HG03575 (cell line): ENCODE measurements around the gene PAPPA2.

Source experiments
- ATAC-seq: cut with Tn5 transposase; IDR thresholded peaks from one replicate; pipeline ENCODE4 v1.9.1; 2021; ENCODE audit not compliant: unreplicated experiment, insufficient number of reproducible peaks, low FRiP score; ENCODE audit errors: extremely low read depth

PAPPA2 gene

DNA sequence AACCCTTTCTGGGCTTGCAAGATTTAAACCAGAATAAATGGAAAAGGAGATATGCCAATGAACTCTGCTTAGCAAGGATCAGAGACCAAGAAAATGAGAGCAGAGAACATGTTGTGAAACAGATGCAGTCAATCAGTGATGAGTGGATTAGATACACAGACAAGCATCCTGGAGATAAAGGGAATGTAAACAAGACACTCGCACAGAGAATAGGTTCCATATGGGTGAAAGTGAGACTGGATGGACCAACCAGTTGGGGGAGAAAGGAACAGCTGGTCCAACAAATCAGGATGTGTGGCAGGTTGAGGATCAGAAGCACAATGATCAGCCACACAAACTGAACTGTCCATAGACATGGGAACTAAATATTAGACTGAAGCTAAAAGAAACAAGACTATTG lies 363.3 kb downstream of the PAPPA2 start:
- ATAC-seq = no peak

DNA sequence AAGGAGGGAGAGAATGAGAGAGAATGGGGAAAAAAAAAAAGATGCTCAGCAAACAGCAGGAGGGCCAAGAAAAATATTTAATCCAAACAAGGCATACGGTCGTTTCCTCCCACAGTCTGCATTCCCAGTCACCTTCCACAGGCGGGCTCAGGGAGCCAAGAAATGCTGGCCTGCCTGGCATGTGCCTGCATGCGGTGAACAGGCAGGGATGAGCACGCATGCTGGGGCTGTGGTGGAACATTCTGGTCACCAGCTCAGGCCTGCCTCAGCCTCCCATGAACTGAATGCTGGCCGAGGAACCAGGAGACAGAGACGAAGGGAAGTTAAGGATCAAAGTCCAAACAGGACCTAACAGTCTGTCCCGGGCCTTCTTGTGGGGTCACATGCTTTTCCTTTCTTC lies 366.3 kb downstream of the PAPPA2 start:
- ATAC-seq = no peak

DNA sequence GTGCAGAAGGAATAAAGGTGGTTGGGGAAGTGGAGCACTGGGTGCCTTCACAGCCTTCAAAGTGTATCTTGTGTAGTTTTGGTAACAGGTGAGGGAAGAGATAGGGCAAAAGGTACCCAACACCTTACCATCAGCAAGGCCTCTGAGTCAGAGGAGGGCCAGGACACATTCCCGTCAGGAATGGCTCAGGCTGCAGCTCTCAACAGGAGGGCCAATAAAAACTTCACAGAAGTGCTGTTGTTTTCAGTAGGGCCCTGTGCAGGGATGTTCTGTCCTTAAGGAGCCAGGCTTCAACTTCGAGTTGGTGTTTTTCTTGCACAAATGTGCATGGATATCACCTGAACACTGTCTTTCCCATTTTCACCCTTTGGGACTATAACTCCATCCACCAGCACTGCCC lies 368.2 kb downstream of the PAPPA2 start:
- no peak for ATAC-seq

DNA sequence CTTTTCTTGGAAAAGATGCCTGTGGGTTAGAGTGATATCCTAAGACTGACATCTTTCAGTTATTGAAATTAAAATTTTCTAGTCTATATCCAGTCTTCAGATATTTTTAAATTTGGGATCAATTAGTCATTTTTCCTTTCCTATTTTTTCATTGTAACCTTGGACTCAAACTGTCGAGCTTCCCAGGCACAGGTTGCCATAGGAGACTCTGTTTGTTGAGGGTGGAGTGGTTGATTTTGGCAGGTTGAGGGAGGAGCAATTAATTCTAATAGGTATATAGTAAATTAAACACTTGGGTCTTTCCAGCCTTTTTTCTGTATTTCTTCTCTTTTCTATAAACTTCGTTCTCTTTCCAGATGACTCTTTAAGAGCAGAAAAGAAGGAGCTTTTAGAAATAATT lies 374.7 kb downstream of the PAPPA2 start:
- no peak for ATAC-seq

DNA sequence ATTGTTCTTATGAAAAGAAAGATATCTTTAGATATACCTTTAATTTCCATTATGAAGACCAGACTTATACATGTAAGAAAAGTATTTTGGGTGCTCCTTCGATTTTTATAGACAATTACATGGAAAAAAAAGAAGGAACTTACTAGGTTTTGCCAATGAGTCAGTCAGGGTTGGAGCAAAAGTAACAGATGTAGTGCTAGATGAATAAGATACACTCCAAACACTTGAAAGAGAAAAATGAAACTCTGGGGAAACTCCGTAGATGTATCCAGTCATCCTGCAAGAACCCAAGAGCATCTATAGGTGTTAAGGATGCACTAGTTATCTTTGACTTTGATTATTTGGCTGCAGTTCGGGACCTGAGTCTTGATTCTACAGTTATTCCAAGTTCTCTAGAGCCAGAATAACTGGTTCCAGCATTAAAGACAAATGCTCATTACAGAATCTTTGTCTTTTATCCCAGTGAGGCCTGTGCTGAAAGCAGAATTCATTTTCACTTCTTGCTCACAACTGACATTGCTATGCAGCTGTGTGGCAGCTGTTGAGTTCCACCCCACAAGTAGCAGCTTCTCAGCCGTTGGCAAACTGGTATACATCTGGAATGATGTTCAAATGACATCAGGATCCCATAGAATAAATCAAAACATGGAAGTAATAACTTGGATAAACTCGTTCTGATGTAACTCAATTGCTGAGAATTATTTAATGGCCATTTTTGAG lies 375.5 kb downstream of the PAPPA2 start:
- no peak for ATAC-seq

DNA sequence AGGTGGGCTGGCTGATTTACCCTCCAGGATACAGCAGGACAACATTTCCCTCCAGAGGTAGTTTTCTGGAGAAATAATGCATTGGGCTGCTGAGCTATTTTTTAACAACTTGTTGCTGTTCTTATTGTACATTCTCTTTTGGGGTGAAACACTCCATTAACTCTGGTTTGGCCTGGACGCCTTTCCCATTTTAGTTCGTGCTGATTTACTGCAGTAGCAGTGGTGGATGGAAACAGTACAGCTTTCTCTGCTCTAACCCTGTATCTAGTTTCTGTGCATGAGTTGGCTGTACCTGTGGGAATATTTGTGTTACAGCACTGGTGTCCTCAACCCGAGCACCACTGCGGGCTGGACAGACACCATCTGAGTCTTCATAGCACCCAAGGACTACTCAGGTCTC lies 376.2 kb downstream of the PAPPA2 start:
- ATAC-seq = no peak

DNA sequence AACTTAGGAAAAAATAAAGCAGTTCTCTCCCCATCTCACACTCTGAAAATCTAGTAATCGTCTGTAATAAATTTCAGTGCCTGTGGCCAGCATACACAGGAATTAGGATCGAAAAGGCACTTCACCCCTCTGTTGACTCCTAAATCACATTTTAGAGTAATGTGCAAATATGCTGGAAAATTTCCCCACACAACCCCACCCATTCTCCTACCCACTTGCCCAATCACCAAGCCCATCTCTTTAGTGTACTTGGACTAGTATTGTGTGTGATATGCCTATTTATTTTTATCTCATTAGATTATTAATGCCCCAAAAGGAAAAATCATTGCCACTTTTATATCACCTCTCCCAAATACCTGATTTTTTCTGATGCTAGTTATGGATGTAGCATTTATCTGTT lies 378.3 kb downstream of the PAPPA2 start:
- ATAC-seq = no peak

DNA sequence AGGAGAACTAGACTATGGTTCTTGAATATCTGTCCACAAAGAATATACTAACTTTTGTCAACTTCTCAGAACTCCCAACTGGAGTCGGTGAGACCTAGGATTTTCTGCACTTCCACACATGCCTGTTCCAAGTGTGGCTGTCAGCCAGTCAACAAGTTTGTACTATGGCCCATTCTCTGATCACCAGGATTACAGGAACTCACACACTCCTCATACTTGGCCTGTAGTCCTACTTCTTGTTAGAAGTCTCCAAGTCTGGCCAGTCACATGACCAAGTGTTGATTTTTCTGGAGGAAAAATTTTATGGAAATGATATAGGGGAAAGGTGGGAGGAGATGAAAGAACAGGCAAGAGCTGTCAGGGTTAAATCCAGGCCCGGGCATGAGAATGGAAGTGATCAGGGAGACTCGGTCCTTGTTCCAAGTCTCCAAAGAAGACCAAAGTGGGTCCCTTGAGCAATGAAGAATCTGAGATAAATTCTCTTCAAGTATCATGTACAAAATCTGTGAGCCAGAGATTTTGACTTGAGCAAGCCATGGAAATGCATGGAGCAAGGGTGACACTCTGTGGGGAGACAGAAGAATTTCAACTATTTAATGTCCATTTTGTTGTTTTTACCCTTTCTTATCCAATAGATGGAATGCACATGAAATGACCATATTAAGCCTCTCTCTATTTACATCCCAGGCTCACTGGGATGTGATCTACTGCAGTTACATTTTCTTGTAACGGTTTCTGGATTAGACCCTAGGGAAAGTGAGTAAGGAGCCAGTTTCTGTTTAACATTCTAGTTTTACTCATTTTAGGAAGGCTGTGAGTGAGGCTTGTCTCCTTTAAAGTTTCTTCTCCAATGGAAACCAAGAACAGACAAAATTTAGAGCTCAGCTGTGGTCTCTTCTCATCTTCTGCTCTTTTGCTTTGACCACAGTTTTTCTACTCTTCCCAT lies 380.6 kb downstream of the PAPPA2 start:
- ATAC-seq = no peak

DNA sequence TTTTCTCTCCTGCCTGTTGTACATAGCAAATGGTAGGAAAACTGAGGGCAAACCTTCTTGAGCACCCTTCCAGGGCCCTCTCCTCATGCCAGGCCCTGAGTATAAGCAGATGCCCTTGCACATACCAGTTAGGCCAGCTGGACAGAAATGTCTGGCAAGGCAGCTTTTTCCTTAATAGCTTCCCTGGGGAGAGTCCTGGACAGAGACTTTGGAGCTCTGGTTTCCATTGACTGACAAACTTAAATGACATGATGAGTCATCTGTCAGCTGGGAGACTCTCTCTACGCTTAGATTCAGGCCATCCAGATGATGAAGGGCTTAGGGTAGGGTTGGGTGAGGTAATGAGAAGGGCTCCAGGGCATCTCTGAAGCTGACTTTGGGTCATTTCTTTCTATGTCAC lies 384.1 kb downstream of the PAPPA2 start:
- ATAC-seq = no peak

DNA sequence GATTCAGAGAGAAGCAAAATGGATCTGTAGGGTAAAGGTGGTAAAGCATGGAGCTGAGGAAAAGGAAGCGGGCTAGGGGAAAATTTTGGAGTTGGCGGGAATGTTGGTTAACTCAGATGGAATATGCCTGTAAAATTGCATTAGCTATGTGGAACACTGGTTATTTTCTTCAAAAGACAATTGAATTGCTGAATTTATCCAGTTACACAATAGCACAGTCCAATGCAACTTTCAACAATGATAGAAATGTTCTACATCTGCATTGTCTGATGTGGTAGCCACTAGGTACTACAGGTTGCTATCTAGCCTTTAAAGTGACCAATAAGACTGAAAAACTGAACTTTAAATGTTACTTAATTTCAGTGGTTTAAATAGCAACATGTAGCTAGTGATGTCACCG lies 386.3 kb downstream of the PAPPA2 start:
- ATAC-seq = no peak

DNA sequence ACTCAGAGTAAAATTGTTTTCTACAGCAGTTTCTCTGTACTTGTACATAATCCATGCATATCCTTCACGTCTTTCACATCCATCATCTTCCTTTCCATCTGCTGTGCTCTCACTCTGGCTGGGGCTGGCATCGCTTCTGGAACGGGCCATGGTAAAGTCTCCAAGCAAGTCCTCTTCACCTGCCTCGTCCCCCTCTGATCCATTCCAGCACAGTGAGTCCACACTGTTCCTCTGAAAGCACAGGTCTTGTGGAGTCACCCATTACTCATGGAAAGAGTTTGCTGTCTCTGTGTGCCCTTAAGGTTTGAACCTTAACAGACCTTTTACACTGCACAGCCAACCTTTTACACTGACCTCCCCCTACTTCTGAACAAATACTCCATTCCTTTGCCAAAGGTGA lies 387.9 kb downstream of the PAPPA2 start:
- no peak for ATAC-seq

DNA sequence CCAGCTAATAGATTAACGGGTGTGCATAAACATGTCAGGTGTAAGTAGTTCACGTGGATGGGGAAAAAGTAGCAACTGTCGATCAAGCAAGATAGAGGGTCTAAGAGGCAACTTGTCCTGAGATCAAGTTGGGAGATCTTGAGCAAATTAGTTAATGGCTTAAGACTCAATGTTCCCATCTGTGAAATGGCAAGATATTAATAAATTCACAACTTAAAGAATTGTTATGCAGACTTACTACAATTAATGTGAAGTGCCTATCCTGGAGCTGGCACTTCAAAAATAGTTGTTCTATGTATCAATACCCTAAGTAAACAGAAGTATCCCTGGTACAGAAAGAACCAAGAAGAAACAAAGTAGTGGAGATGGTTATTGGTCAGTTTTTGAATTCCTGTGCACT lies 389.1 kb downstream of the PAPPA2 start:
- ATAC-seq = no peak

DNA sequence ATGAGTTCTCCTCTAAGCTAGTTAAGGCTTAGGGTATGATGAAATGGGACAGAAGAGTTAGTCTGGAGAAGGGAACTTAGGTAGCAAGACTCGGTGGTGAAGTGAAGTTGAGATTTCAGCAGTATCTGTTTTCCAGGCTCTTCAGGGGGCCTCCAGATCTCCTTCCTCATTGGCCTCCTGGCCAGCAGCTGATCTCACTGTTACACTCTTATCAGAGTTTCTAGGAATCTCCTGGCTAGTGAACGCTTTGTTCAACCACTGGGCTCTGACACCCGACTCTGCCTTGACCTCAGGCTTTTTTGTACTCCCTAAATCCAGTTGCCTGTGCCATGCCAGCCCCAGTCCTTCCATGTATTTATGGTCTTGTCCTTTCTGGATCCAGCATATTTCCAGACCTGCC lies 390.5 kb downstream of the PAPPA2 start:
- no peak for ATAC-seq

DNA sequence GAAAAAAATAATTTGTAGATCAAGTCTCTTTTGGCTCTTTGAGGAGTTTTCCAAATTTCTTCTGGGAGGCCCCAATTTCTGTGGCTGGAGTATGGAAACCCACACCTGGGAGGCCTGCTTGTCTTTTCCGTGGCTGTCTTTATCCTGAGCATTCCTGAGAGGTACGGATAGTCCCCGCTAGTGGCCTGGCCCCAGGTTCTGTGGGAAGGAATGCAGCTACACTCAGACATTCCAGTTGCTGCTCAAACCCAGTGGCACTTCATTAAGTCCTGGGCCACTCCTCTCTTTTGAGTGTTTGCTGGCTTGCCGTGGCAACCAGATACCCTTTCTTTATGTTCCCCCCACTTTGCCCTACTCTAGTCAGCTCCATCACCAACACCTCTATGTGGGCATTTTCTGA lies 391.1 kb downstream of the PAPPA2 start:
- no peak for ATAC-seq

DNA sequence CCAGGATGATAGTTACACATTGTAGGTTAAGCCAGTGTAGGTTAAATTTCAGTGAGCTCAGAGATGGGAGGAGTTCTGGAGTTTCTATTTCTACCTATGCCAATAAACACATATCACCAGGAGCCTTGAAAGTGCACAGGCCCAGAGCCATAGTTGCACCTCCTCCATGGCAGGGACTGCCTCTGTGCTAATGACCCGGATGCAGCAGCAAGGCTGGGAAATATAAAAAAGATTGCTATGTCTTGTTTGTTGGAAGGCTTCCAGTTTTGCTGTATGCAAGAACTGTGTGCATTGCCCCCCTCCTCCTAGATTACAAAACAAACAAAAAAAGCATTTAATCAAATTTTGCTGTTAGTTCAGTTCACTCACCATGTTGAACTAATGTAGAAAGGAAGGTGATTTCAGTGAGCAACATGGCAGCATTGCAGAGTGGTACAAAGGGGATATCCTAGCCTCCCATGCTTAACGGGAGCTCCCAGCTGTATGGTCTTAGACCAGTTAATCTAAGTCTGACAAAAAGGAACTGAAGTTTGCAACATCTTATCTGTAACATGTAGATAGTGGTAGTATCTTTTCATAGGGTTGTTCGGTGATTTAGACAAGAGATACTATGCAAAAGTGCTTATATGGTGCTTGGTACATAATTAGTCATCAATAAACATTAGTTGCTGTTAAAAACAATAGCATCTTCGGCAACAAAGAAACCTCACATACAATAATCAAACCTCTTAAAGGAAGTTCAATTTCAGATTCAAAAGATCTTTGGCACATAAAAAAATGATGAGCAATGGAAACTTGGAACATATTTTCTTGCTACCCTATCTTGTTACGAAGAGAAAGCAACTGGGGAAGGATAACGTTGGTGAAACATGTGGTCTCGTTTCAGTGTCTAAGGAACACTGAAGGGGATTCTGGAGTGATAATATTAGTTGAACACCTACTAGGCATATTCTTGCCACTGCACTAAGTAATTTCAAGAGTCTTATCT lies 392.1 kb downstream of the PAPPA2 start:
- no peak for ATAC-seq

DNA sequence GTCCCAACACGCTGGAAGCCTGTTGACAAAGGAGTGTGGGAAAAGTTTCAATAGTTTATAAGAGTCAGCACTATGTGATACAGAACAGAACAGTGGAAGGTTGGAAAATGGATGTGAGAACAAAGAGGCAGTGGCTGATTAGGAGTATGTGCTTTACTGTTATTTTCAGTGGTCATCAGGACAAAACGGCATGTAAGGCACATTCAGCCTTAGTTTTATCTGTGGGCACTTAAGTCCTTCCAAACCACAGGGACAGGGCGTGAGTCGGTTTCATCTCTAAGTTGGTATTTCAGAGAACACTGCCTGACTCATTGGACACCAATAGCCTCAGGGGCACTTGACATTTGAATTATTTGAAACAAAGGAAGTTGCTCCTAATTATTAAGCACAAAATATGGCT lies 394.7 kb downstream of the PAPPA2 start:
- no peak for ATAC-seq

DNA sequence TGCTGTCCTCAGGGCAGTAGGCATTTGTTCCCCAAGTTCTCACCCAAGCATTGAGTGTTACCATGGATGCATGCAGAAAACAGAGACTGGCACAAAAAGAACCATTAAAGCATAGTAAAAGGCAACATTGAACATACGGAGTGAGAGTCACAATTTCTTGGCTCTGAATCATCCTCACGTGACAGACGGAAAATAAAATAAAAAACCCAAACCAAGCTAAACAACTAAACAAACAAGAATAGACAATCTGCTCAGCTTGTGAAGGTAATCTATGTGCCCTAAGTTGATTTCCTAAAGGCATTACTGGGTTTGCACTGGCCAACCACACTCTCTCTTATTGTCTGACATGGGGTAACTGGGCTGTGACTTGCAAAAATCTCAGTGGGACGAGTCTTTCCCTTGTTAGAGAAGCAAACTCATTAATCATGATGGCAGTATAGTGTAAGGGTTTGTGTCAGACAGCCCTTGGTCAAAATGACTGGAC lies 395.5 kb downstream of the PAPPA2 start:
- no peak for ATAC-seq

DNA sequence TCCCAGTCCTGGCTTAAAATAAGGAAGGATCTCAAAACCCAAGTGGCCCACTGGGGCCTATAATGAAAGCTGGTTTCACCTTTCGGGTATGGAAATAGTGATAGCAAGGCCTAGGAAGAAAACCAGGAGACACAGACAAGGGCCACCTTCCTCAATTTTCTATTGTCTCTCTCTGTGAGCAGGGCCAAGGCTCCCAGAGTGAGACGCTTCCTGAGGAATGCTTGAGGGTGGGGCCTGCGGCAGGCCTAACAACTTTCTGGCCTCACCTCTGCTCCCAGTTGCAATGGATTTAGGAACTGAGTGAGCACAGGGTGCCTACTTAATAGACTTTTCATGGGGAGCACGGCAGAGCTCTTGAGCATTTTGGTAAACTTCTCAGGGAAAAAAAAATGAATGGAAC lies 400.6 kb downstream of the PAPPA2 start:
- ATAC-seq = no peak

DNA sequence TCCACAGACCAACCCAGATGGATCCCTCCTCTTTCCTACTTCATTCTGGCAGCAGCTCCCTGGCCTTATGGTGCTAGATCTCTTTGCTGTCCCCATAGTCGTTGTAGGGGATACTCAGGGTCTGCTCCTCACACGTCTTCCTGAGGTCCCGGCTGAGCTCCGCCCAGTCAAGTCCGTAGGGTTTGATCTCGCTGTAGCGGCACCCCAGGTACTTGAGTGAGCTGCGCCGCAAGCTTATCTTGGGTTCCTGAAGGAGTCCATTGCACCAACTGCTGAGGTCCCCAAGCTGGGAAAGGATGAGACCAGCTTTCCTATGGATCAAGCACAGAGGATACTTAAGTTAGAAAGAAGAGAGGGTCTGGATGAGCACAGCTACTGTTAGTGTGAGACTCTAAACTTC lies 401.2 kb downstream of the PAPPA2 start:
- ATAC-seq = no peak
